ENCODE measurements around the gene CRTC2. TPM values are rescaled to one million over a fixed set of nuclear protein-coding genes. Genes with fewer than 3 reads are reported as not detected.

CRTC2 gene
- total RNA-seq, 1 experiment from 2014 or later, result 45.7 TPM

DNA sequence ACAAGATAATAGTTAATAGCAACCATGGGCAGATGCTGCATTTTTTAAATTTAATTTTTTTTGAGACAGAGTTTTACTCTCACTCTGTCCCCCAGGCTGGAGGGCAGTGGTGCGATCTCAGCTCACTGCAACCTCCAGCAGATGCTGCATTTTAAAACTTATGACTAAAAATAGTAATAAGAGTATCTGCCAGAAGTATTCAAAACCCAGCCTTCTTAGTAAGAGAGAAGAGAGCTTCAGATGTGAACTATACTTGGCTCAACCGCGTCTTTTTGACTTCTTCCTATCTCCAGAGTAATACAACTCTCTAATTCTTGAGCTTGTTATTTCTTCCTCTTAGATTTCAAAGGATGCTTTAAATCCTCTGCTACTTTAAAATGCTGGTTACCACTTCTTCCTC, 36.8 kb upstream of the CRTC2 start:
- H2BK12ac ChIP-seq (ENCODE audit: insufficient read length, low read depth, low read length), result no peak overlapping the region
- no peak overlapping the region for H4K8ac ChIP-seq (replicated peaks; ENCODE audit: insufficient read length, low read depth, low read length)
- H4K91ac ChIP-seq (ENCODE audit: insufficient read length, low read depth, low read length), result no peak overlapping the region
- H3K4me1 ChIP-seq (ENCODE audit: insufficient read depth, low read length), result no peaks in the 10 kb centered on the region
- no peaks in the 10 kb centered on the region for H3K27me3 ChIP-seq (ENCODE audit: insufficient read depth, low read length)
- peaks cover 13 to 18% of the 10 kb centered on the region in 2 experiments for H3K4me1 Mint-ChIP-seq
- H3K56ac ChIP-seq (ENCODE audit: insufficient read length, low read depth, low read length), result no peak overlapping the region
- H3K9me3 Mint-ChIP-seq, result peaks cover 0 to 3% of the 10 kb centered on the region in 2 experiments; a peak in 3 of 5 replicates
- H3K9me3 ChIP-seq (ENCODE audit: control insufficient read depth, low read depth, low read length), result no peaks in the 10 kb centered on the region
- peaks cover 2% of the 10 kb centered on the region; the same call in 1 of the 2 replicates for H3K27me3 Mint-ChIP-seq (ENCODE audit: low read depth)
- no peak overlapping the region for H3T11ph ChIP-seq (ENCODE audit: low read length)
- H2AK5ac ChIP-seq (ENCODE audit: insufficient read length, low read length), result no peak overlapping the region
- H2BK5ac ChIP-seq (ENCODE audit: insufficient read length, low read length), result no peak overlapping the region
- no peak overlapping the region for H2AFZ ChIP-seq (ENCODE audit: low read length)
- H3K79me1 ChIP-seq (ENCODE audit: insufficient read depth, low read depth, low read length, poor library complexity, severe bottlenecking), result peaks cover 4% of the 10 kb centered on the region
- no peak overlapping the region for H3K4ac ChIP-seq (ENCODE audit: low read depth, low read length)
- H2BK20ac ChIP-seq (ENCODE audit: low read depth, low read length, poor library complexity, severe bottlenecking), result no peak overlapping the region
- H4K5ac ChIP-seq (ENCODE audit: insufficient read length, low read depth, low read length), result no peak overlapping the region
- no peak overlapping the region for H3K9ac ChIP-seq (ENCODE audit: extremely low read depth, insufficient read length, low read length)
- no peak for DNase-seq
- H2BK15ac ChIP-seq (ENCODE audit: low read depth, low read length), result no peak overlapping the region
- H3K18ac ChIP-seq (ENCODE audit: insufficient read length, low read depth, low read length), result no peak overlapping the region
- H3K4me2 ChIP-seq (ENCODE audit: insufficient read depth, insufficient read length, low read length), result no peak overlapping the region
- no peak overlapping the region for H3K23ac ChIP-seq (ENCODE audit: insufficient read length, low read depth, low read length)
- no peak overlapping the region for H3K27ac ChIP-seq (ENCODE audit: insufficient read length, low read depth, low read length)
- no peak overlapping the region for H3K14ac ChIP-seq (ENCODE audit: insufficient read depth, low read length)
- no peak overlapping the region for H2BK120ac ChIP-seq (ENCODE audit: low read depth, low read length, poor library complexity, severe bottlenecking)
- H3K27ac Mint-ChIP-seq, result peak overlapping the region in 1 of 3 experiments; percentile 87; a peak in 2 of 7 replicates
- H3K23me2 ChIP-seq (ENCODE audit: insufficient read length, low read depth, low read length, poor library complexity, severe bottlenecking), result no peaks in the 10 kb centered on the region
- TF ChIP-seq, protein P1, sequence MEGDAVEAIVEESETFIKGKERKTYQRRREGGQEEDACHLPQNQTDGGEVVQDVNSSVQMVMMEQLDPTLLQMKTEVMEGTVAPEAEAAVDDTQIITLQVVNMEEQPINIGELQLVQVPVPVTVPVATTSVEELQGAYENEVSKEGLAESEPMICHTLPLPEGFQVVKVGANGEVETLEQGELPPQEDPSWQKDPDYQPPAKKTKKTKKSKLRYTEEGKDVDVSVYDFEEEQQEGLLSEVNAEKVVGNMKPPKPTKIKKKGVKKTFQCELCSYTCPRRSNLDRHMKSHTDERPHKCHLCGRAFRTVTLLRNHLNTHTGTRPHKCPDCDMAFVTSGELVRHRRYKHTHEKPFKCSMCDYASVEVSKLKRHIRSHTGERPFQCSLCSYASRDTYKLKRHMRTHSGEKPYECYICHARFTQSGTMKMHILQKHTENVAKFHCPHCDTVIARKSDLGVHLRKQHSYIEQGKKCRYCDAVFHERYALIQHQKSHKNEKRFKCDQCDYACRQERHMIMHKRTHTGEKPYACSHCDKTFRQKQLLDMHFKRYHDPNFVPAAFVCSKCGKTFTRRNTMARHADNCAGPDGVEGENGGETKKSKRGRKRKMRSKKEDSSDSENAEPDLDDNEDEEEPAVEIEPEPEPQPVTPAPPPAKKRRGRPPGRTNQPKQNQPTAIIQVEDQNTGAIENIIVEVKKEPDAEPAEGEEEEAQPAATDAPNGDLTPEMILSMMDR (conservative IDR thresholded peaks at IDR 0.05), result no peak
- no peaks in the 10 kb centered on the region for H4K20me1 ChIP-seq (ENCODE audit: control insufficient read depth, insufficient read depth, insufficient read length)
- no CpG with 5 or more reads among the region's 3 CpGs for WGBS (ENCODE audit: extremely low coverage, insufficient read length, low lambda C conversion rate)
- no peak overlapping the region for H3K4me3 Mint-ChIP-seq
- peaks cover 38 to 51% (median 49%) of the 10 kb centered on the region in 3 experiments for H3K36me3 Mint-ChIP-seq (ENCODE audit: insufficient read depth in 1 of 3, low read depth in 3 of 3)
- peaks cover 3% of the 10 kb centered on the region; the same call in 1 of the 2 replicates for H3K79me2 ChIP-seq (ENCODE audit: insufficient read depth, low read length)
